ENCODE measurements around the gene PLEKHO2.

Gene PLEKHO2

DNA sequence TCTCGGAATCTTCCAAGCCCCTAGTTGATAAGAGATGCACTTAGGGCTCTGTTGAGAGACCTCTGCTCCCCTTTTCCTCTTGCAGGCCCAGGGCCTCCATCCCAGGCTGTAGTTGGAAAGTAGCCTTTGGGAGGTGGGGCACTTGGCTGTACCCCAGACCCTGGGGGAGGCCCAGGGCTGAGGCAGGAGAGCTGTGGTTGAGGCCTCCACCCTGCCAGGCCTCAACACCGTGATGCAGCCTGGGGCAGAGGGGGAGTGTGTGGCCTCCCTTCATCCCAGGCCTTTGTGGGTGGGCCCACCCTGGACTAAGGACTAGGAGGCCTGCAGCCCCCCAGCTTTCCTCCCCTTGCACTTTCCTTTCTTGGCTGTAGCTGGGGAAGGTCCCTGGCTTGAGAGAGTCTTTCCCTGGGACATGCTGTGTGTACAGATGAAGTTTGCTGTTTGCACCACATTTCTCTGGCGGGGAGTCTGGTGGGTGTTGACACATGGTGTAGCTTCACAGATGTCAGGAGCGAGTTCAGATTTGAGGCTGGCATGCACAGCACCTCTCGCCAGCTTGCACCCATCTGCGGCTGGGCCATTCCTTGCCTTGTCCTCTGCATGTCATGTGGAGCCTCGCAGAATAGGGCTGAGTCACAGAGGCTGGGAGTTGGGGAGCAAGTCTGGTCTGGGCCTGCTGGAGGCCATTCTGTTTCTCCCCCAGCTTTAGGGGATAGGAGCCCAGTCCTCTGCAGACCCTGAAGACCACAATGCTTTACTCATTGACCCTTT is 13.7 kb downstream of the PLEKHO2 start:
- no peak for DNase-seq (ENCODE audit: low read depth in 2 of 3, low spot score in 1 of 3)

- DNase-seq (ENCODE audit: low read depth in 2 of 3, low spot score in 1 of 3) = no peak
Observed at GRCh38 chr15:64856429-64857145, 14.9 kb downstream of the PLEKHO2 start.

DNA sequence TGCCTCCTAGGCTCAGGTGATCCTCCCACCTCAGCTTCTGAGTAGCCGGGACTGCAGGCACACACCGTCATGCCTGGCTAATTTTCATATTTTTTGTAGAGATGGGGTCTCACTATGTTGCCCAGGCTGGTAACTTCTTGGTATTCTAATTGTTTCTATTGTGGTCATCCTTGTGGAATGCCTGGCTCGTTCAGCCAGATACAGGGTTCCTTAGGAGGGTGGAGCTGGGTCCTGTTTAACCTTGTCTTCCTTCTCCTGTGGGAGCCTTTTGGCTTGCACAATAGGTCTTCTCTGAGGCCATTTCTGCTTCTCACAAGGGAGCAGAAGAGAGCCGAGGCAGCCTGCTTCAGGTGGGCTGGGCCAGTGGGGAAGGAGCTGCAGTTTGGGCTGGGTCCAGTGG is 15.7 kb downstream of the PLEKHO2 start:
- DNase-seq (ENCODE audit: low read depth in 2 of 3, low spot score in 1 of 3) = no peak

- DNase-seq (ENCODE audit: low read depth in 2 of 3, low spot score in 1 of 3) = no peak
Observed at GRCh38 chr15:64858021-64858575, 16.4 kb downstream of the PLEKHO2 start.

GRCh38 chr15:64859226-64859625 is 17.5 kb downstream of the PLEKHO2 start:
- no peak for DNase-seq (ENCODE audit: low read depth in 2 of 3, low spot score in 1 of 3)

DNA sequence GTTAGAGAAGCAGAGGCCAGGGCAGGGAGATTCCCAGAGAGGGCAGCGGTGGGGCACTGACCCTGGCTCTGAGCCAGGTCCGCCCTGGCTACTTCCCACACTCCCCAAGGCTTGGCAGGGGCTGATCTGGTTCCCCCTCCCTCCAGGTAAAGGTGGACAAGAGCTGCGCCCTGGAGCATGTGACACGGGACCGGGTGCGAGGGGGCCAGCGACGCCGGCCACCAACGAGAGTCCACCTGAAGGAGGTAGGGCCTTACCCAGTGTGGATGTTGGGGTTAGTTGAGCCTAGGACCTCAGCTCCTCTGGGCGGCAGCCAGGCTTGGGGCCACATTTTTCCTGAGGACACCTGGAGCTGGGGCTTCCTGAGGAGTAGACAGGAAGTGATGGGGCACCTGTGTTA is 19.6 kb downstream of the PLEKHO2 start:
- DNase-seq (ENCODE audit: low read depth in 2 of 3, low spot score in 1 of 3) = no peak

DNA sequence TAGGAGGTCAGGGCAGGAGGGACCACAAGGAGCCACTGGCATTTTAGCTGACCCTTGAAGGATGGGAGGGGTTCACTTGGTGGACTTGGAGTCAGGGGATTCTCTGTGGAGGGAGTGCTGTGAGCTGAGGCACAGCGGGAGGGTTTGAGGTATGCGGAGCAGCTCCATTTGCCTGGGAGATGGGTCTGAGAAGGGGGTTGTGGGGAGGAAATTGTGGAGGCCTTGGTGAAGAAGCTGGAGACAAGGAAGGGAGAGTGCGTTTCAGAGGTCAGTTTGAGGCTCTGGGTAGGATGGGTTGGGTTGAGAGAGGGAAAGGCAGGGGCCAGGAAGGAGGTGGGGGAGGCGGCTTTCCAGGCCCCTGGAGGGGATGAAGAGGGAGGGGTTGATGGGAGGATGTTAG is 20.2 kb downstream of the PLEKHO2 start:
- DNase-seq (ENCODE audit: low read depth in 2 of 3, low spot score in 1 of 3) = no peak

- DNase-seq (ENCODE audit: low read depth in 2 of 3, low spot score in 1 of 3) = no peak
Observed at GRCh38 chr15:64862408-64862807, 20.7 kb downstream of the PLEKHO2 start.

DNA sequence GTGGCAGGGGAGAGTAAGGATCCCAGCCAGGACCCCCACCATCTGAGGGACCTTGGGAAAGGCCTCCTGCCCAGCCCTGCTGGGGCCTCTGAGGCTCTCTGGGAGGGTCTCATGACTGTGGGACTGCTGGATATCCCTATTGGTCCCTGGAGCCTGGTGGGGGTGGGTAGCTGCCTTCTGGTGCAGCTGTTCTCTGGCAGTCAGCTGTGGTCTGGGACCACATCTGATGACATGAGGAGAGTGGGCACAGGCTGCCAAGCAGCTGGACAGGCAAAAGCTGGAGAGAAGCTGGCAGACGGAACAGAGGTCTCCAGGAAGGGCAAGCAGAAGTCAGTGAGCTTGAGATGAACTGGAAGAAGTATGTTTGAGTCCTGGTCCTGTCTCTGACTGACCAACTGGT is 22.4 kb downstream of the PLEKHO2 start:
- DNase-seq (ENCODE audit: low read depth in 2 of 3, low spot score in 1 of 3) = no peak

DNA sequence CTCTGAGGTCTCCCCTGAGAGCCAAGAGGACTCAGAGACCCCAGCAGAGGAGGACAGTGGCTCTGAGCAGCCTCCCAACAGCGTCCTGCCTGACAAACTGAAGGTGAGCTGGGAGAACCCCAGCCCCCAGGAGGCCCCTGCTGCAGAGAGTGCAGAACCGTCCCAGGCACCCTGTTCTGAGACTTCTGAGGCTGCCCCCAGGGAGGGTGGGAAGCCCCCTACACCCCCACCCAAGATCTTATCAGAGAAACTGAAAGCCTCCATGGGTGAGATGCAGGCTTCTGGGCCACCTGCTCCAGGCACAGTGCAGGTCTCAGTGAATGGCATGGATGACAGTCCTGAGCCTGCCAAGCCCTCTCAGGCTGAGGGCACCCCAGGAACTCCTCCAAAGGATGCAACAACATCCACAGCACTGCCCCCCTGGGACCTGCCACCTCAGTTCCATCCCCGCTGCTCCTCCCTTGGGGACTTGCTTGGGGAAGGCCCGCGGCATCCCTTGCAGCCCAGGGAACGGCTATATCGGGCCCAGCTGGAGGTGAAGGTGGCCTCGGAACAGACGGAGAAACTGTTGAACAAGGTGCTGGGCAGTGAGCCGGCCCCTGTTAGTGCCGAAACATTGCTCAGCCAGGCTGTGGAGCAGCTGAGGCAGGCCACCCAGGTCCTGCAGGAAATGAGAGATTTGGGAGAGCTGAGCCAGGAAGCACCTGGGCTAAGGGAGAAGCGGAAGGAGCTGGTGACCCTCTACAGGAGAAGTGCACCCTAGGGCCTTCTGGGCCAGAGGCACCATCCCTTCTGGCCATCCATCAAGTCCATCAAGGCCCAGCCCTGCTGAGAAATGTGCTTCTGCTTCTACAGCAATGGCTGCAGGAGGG is 23.6 kb downstream of the PLEKHO2 start:
- no peak for DNase-seq (ENCODE audit: low read depth in 2 of 3, low spot score in 1 of 3)

DNA sequence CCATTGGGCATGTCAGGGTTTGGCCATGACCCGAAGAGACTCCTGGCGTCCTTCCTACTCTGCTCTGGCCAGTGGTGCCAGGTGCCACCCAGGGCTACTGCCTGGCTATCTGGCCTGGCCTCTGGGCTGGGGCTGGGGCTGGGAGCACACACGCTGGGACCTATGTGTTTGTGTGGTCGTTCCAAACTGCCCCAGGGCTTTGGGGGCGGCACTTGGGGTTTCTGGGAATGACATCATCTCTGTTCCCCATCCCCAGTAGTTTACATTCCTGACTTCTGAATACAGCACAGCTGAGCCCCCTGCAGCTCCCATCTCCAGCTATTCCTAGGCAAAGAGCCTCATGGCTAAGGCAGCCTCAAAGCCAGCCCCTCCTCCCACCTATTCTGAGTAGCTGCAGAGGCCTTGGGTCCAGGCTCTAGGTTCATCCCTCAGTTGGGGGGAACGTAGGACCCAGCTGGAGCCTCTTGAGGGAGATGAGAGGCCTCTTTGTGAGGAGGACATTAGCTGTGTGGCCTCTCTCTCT is 24.3 kb downstream of the PLEKHO2 start:
- DNase-seq (ENCODE audit: low read depth in 2 of 3, low spot score in 1 of 3) = no peak

- no peak for DNase-seq (ENCODE audit: low read depth in 2 of 3, low spot score in 1 of 3)
Observed at GRCh38 chr15:64869501-64869900, 27.8 kb downstream of the PLEKHO2 start.

DNA sequence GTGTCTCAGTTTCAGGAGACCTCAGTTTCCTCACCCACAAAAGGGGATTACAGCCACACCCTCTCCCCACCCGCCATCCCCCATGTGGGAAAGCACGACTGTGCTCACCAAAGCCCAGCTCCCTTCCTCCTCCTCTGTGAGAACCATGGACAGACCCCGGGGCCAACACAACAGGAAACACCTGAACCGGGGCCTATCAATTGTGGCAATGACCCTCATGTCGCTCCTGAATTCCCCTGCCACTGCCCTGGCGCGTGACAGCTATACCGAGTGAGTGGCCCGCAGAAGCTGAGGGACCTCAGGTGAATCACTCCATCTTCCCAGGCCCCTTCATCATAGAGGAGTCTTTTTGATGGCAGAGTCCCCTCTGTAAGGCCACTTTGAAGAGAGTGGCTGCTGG is 28.6 kb downstream of the PLEKHO2 start:
- DNase-seq (ENCODE audit: low read depth in 2 of 3, low spot score in 1 of 3) = no peak

- DNase-seq (ENCODE audit: low read depth in 2 of 3, low spot score in 1 of 3) = no peak
Observed at GRCh38 chr15:64875641-64876223, 34.0 kb downstream of the PLEKHO2 start.

GRCh38 chr15:64877435-64877834 is 35.7 kb downstream of the PLEKHO2 start:
- no peak for DNase-seq (ENCODE audit: low read depth in 2 of 3, low spot score in 1 of 3)

DNA sequence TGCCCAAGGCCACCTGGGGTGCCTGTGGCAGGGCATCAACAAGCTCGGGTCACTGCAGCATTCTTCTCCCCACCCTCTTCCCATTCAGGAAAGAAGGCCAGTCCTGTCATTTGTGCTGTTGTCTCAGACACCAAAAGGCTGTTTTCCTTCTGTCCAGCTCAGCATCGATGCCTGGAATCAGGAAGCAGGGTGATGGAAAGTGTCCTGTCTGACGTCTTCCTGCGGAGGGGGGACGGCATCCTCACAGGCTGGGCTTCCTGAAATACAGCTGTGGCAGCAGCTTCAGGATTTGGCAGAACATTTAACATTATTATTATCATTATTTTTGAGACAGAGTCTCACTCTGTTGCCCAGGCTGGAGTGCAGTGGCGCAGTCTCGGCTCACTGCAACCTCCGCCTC is 37.0 kb downstream of the PLEKHO2 start:
- DNase-seq (ENCODE audit: low read depth in 2 of 3, low spot score in 1 of 3) = no peak

GRCh38 chr15:64883100-64883581 is 41.4 kb downstream of the PLEKHO2 start:
- DNase-seq (ENCODE audit: low read depth in 2 of 3, low spot score in 1 of 3) = peak in 1 of 3 donors; percentile 38

- DNase-seq (ENCODE audit: low read depth in 2 of 3, low spot score in 1 of 3) = peak; percentile 67 to 69 (median 69)
Observed at GRCh38 chr15:64883997-64884511, 42.3 kb downstream of the PLEKHO2 start.

GRCh38 chr15:64884679-64885078 is 43.0 kb downstream of the PLEKHO2 start:
- no peak for DNase-seq (ENCODE audit: low read depth in 2 of 3, low spot score in 1 of 3)

DNA sequence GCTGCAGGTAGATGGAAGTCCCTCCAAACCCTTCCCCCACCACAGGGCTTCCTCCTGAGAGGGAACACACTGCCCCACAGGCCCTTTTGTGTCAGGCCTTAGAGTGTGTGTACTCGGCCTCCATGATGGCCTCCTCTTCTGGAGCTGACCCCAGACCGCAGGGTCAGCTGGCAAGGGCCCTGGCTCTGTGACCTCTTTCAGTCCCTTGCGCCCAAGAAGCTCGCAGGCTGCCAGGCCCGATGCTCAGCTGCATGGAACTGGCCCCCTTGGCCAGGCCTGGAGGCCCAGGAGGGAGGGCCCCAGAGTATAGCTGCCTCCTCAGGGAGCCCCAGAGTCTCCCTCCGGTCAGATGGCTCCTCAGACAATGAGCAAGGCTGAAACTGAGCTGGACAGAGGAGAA is 46.6 kb downstream of the PLEKHO2 start:
- no peak for DNase-seq (ENCODE audit: low read depth in 2 of 3, low spot score in 1 of 3)

Measured in stimulated activated CD4-positive, alpha-beta T cell treated with anti-CD3 and anti-CD28 coated beads, Interleukin-12 subunit alpha, Interleukin-12 subunit beta, amount 100 ng/mL, for 48 hours (primary cell).